ENCODE results near the gene MCM3AP.

The MCM3AP gene

GRCh38 chr21:46268371-46268770 is 17.0 kb downstream of the MCM3AP start:
- TF ChIP-seq GATA3 (IDR thresholded peaks at IDR 0.05; ENCODE audit: low read depth, low read length) (no peak), GATA2 (IDR thresholded peaks at IDR 0.05; ENCODE audit: low read depth, low read length) (no peak)

DNA sequence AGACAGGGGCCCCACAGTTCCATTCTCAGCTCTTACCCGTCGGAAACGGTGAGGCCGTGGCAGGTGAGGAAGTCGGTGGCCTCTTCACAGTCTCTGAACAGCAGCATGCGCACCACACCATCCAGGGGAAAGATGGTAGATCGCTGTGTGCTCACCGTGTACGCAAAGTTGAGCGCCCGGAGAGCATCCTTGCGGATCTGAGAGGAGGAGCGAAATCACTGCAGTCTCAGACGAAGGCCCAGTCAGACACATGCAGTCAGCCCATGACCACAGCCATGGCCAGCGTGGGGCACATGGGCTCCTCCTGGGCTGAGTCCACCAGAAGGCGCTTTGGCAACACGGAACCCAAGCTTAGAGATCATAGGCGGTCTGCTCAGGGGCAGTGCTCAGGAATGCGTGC is 18.5 kb downstream of the MCM3AP start:
- TF ChIP-seq GATA3 (IDR thresholded peaks at IDR 0.05; ENCODE audit: low read depth, low read length) (no peak), GATA2 (IDR thresholded peaks at IDR 0.05; ENCODE audit: low read depth, low read length) (no peak)

DNA sequence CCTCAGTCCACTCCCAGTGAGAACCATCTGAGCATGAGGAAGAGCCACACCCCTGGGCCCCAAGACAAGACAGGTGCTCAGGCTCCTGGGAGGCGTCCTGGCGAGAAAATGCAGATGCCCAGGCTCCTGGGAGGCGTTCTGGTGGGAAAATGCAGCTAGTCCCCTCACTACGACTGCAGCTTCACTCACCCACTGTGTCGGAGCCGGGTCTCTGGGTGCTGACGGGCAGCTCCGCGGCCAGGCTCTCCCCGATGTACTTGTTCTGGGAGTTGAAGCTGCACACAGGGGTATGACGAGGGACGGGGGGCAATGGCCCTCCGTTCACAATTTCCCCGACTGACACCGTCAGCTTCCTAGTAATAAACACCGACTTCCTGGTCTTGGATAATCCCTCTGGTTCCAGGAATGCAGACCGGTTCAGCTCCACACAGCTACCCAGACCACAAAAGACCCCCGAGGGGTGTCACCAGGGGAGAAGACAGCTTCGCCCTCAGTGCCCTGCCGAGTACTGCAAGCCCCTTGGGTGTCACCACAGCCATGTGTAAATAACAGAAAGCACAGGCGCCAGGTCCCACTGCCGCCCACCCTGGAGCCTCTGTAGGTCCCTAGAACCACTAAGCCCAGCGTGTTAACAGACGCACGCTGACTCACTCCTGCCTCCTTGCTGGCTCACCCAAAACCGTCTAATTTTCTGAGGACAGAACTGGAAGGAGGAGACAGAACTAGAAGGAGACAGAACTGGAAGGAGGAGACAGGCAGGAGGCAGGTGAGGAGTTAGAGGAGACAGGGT is 19.5 kb downstream of the MCM3AP start:
- TF ChIP-seq GATA2 (IDR thresholded peaks at IDR 0.05; ENCODE audit: low read depth, low read length): no peak
- no peak for TF ChIP-seq GATA3 (IDR thresholded peaks at IDR 0.05; ENCODE audit: low read depth, low read length)

DNA sequence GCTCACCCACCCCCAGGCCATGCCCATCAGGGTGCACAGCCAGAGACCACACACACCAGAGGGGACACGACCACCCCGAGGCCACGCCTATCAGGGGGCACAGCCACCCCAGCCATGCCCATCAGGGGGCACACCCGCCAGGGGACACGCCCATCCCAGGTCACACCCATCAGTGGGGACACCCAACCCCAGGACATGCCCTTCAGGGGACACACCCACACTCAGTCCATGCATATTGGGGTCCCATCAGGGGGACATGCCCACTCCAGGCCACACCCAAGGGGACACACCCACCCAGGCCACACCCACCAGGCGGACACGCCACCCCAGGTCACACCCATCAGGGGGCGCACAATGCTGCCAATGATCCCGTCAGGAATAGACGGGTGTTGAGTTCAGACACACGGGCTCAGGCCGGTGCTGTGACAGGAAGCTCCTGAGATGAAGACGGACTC is 20.7 kb downstream of the MCM3AP start:
- TF ChIP-seq GATA3 (IDR thresholded peaks at IDR 0.05; ENCODE audit: low read depth, low read length): no peak
- TF ChIP-seq GATA2 (IDR thresholded peaks at IDR 0.05; ENCODE audit: low read depth, low read length): no peak

- TF ChIP-seq GATA3 (IDR thresholded peaks at IDR 0.05; ENCODE audit: low read depth, low read length) (no peak), GATA2 (IDR thresholded peaks at IDR 0.05; ENCODE audit: low read depth, low read length) (no peak)
These were observed 21.2 kb downstream of the MCM3AP start for GRCh38 chr21:46264046-46264689.

- no peak for TF ChIP-seq GATA3 (IDR thresholded peaks at IDR 0.05; ENCODE audit: low read depth, low read length)
- no peak for TF ChIP-seq GATA2 (IDR thresholded peaks at IDR 0.05; ENCODE audit: low read depth, low read length)
These were observed 28.9 kb downstream of the MCM3AP start for GRCh38 chr21:46256501-46256994.

DNA sequence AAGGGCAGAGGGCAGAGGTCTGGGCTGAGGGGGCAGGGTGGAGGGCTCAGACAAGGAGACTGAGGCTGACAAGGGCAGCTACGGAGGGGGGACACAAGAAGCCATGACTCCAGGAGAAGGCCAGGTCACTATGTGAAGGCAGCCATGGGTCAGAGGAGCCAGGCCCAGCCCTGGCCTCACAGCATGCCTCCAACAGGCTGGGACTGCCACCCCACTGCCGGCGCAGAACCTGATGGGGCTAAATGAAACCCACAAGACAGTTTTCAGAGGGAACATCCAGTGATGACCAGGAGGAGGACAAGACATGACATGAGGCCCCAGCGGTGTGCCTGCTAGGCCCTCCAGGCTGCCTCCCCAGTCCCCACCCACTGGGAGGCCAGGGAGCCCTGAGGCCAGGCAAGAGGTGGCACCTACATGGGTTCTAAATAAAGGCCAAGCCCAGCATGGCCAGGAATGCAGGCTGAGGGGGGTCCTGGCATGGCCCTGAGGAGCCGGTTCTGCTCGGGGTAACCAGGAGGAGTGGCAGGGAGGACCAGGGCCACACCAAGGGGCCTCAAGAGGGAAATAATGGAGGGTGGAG is 29.6 kb downstream of the MCM3AP start:
- TF ChIP-seq GATA2 (IDR thresholded peaks at IDR 0.05; ENCODE audit: low read depth, low read length) (no peak), GATA3 (IDR thresholded peaks at IDR 0.05; ENCODE audit: low read depth, low read length) (no peak)

DNA sequence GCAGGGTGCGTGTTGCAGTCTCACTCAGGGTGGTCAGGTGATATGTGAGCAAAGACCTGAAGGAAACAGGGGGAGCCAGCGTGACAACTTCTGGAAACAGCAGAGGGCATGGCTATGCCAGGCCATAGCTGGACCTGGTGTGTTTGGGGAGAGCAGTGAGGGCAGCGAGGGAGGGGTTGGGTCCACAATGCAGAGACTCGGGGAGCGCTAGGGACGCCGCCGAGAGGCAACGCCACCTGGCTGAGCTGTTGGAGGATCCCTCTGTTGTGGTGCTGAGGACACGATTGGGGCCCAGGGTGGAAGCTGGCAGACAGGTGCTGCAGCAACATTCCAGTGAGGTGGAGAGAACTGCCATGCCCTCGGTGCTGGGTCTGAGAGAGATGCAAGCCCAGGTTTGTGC is 30.2 kb downstream of the MCM3AP start:
- TF ChIP-seq GATA3 (IDR thresholded peaks at IDR 0.05; ENCODE audit: low read depth, low read length) (no peak), GATA2 (IDR thresholded peaks at IDR 0.05; ENCODE audit: low read depth, low read length) (no peak)

DNA sequence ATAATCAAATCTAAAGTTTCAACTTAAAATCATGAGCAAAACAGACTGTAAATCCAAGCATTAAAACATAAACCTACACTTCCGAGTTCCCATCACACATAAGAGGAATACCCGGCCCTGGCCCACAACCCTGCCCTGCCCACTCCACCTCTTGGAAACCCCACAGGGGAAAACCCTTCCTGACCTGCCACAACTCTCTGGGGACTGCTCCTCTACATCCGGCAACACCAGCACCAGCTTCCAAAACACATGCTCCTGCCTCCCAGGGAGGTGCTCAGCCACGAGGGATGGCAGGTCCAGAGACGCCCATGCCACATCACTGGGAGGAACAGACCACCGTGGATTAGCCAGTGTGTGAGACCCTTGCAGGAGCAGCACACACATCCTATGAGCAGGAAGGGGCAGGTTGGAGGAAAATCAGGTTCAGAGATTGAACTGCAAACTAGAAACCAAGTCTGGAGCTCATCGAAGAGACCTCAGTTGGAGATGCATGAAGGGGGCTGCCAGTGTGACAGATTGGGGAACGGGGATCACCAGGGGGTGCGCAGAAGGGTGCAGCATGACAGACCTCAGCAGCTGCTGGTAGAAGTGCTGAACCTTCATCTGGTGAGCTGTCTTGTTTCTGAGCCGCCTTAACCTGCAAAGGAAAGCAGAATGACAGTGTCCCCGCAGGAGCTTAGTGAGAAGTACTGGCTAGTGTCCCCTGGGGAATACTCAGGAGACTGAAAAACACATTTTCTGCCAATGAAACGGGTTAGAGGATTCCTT is 31.0 kb downstream of the MCM3AP start:
- no peak for TF ChIP-seq GATA2 (IDR thresholded peaks at IDR 0.05; ENCODE audit: low read depth, low read length)
- no peak for TF ChIP-seq GATA3 (IDR thresholded peaks at IDR 0.05; ENCODE audit: low read depth, low read length)

- TF ChIP-seq GATA3 (IDR thresholded peaks at IDR 0.05; ENCODE audit: low read depth, low read length) (no peak), GATA2 (IDR thresholded peaks at IDR 0.05; ENCODE audit: low read depth, low read length) (no peak)
These were observed 31.7 kb downstream of the MCM3AP start for GRCh38 chr21:46253610-46254124.

DNA sequence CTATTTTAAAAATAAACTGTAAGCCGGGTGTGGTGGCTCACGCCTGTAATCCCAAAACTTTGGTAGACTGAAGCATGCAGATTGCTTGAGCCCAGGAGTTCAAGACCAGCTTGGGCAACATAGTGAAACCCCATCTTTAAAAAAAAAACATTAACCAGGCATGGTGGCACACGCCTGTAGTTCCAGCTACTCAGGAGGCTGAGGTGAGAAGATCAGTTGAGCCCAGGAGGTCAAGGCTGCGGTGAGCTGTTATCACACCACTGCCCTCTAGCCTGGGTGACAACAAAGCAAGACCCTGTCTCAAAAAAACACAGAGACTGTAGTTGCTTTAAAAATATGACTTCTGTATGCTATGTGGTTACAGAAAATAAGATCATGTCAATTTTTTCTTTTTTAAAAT is 32.6 kb downstream of the MCM3AP start:
- no peak for TF ChIP-seq GATA3 (IDR thresholded peaks at IDR 0.05; ENCODE audit: low read depth, low read length)
- TF ChIP-seq GATA2 (IDR thresholded peaks at IDR 0.05; ENCODE audit: low read depth, low read length): no peak

DNA sequence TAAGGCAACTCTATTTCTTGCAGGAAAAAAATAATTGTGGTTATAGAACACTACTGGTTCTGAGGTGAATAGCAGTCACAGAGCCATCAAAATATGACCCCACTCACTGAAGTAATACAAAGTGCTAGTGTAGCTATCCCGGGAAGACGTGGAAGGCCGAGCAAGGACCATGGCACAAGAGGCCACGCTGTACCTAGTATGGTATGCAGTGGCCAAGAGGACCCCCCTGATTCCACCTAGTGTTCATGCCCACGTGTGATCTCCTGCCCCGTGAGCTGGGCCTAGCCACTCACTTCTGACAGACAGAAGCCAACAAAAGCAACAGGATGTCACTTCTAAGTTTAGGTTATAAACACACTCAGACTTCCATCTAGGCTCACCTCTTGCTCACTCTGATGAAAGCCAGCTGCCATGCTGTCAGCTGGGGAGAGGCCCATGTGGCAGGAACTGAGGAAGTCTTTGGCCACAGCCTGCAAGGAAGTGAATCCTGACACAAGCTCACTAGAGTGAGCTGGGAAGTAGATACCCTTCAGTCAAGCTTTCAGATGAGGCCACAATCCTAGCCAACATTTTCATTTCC is 35.2 kb downstream of the MCM3AP start:
- no peak for TF ChIP-seq GATA3 (IDR thresholded peaks at IDR 0.05; ENCODE audit: low read depth, low read length)
- no peak for TF ChIP-seq GATA2 (IDR thresholded peaks at IDR 0.05; ENCODE audit: low read depth, low read length)

DNA sequence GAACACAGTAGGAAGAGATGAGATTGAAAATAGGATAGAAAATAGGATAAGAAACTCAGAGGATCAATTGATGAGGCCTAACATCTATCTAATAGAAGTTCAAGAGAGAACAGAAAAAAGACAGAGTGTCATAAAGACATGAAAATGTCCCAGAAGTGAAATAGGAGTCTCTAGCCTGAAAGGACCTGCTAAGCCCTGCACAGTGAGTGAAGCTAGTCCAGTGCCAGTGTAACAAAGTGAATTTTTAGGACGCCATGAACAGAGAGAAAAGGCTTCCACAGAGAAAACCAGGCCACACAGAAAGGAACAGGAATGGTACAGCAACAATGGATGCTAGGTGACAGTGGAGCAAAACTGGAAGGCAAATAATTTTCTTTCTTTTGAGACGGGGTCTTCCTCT is 36.6 kb downstream of the MCM3AP start:
- TF ChIP-seq GATA2 (IDR thresholded peaks at IDR 0.05; ENCODE audit: low read depth, low read length) (no peak), GATA3 (IDR thresholded peaks at IDR 0.05; ENCODE audit: low read depth, low read length) (no peak)

Measured in SH-SY5Y (cell line).